Stimulated activated CD8-positive, alpha-beta memory T cell treated with anti-CD3 and anti-CD28 coated beads, Interleukin-7, amount 100 ng/mL, for 1 hour (primary cell): ENCODE data around the gene ARHGAP23.
"Not testable (repeated sequence)": the region's sequence is repeated elsewhere in the genome, so short reads cannot be mapped to it uniquely, and the experiment has no call there.

Experiments used
- DNase-seq, 2 donors: peaks; one replicate each; pipeline ENCODE4 v3.0.0-alpha.2; 2020; ENCODE audit warnings: low read depth in 2 of 2

ARHGAP23 gene

GRCh38 chr17:38484242-38485145, 56.2 kb downstream of the ARHGAP23 start:
- DNase-seq = peak; percentile 19 to 45

DNA sequence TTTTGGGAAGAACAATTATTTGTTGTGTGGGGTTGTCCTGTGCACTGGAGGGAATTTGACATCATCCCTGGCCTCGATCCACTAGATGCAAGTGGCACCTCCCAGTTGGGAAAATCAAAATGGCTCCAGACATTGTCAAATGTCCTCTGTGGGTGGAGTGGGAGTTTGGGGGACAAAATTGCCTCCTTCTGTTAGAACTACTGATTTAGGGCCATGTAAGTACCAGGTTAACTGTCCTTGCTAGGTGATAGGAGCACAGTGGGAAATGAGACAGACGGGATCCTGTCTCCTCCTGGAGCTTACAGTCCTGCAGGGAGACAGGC, 56.8 kb downstream of the ARHGAP23 start:
- no peak for DNase-seq

GRCh38 chr17:38485681-38486298, 57.5 kb downstream of the ARHGAP23 start:
- DNase-seq = not testable (repeated sequence)

DNA sequence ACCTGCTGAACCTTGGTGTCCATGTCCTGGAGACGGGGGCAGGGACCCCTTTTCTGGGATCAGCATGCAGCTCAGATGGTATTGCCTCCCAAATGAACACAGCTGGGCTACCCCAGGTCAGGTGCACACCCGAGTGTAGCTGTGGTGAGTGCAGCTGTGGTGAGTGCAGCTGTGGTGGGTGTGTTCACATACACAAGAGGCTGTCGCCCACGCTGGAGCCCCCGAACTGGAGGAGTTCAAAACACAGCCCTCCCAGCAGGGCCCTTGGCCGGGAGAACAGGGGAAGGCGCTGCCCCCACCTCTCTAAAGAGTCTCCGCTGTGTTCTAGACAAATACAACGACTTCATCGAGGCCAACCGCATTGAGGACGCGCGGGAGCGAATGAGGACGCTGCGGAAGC, 61.5 kb downstream of the ARHGAP23 start:
- DNase-seq = not testable (repeated sequence)

GRCh38 chr17:38491346-38492066, 63.2 kb downstream of the ARHGAP23 start:
- not testable (repeated sequence) for DNase-seq

DNA sequence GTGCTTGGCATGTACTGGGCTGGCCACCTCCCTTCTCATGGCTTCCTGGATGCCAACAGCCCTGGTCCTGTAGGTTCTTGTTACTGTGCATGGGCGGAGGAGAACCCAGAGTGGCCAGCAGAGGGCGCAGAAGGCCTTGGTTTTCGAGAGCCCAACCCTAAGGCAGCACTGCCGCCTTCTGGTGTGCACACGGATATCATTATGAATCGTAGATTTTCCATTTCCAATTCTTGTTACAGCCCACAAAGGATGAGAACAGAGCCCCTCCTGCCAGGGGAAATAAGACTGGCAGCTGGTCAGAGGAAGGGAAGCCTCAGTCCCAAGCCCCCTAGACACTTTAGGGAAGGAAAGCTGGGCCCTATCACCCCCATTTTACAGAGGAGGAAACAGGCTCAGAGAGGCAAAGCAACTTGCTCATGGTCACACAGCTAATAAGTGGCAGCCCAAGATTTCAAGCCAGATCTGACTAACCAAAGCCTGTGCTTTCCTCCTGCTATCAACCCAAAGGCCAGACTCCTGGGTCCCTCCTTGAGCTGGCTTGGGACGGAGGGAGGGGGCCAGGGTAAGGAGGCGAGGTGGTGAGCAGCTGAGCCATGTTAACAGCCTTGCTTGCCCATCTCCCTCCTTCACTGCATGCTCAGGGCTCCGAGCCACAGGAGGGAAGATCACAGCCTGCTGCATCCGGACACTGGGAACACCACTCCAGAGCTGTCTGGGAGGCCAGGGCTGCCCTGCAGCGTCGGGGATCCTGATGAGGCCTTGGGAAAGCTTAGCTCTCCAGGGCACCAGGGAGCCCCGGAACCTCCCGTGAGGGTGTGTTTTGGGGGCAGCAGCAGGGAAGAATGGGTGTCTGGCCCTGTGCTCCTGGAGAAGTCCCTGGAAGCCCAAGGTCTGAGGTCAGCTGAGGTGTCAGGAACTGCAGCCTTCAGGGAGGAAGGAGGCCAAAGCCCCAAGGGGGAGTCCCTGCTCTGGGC, 64.1 kb downstream of the ARHGAP23 start:
- DNase-seq = peak; percentile 77 to 80

DNA sequence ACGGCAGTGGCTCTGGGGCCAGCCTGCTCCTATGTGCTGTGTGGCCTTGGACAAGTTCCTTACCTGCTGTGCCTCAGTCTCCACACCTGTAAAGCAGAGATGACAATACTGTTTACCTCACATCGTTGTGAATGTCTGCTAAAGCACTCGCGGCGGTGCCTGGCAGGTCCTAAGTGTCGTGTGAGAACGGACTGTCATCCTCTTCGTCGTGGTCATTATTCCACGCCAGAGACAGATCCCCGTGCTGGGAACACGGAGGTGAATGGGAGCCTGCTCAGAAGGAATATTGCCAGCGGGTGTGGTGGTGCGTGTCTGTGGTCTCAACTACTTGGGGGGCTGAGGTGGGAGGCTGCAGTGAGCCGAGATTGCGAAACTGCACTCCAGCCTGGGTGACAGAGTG, 65.9 kb downstream of the ARHGAP23 start:
- DNase-seq = not testable (repeated sequence)

- not testable (repeated sequence) for DNase-seq
Measured at GRCh38 chr17:38497656-38498055, 69.4 kb downstream of the ARHGAP23 start.

- no peak for DNase-seq
Measured at GRCh38 chr17:38498353-38498752, 70.1 kb downstream of the ARHGAP23 start.

GRCh38 chr17:38499230-38499629, 71.0 kb downstream of the ARHGAP23 start:
- not testable (repeated sequence) for DNase-seq

DNA sequence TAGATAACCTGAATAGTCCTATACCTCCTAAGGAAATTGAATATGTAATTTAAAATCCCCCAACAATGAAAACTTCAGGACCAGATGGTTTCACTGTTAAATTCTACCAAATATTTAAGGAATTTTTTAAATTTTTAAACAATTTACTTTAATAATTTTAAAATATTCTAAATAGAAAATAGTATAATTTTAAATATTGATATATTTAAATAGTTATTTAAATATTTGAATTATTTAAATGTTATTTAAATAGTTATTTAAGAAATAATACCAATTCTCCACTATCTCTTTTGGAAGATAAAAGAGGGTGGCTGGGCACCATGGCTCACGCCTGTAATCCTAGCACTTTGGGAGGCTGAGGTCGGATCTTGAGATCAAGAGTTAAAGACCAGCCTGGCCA, 73.5 kb downstream of the ARHGAP23 start:
- not testable (repeated sequence) for DNase-seq

DNA sequence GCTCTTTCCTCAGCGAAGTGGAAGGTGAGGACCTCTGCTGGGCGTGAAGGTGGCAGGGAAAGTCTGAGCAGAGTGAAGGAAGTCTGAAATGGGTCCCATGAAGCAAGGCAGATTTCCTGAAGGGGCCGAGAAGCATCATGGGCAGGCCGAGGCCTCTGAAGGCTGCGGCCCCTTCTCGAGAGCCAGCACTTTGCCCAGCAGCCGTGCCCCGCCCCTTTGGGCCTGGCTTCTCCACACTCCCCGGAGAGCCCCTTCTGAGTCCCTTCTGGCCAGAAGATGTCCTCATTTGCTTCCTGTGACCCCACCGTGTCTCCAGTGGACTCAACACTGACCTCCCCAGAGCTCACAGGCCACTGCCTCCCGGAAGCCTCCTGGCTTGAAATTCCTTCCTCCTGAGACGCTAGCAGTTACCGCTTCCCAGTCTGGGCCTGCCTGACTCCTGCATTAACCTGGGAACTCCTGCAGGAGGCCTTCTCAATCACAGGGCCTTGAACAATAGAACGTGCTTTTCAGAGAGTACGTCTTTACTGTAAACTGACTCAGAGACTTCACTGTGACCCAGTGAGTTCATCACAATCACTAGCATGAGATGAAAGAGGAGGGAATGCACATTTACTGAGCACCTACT, 75.1 kb downstream of the ARHGAP23 start:
- not testable (repeated sequence) for DNase-seq

GRCh38 chr17:38504216-38504615, 76.0 kb downstream of the ARHGAP23 start:
- DNase-seq = no peak

DNA sequence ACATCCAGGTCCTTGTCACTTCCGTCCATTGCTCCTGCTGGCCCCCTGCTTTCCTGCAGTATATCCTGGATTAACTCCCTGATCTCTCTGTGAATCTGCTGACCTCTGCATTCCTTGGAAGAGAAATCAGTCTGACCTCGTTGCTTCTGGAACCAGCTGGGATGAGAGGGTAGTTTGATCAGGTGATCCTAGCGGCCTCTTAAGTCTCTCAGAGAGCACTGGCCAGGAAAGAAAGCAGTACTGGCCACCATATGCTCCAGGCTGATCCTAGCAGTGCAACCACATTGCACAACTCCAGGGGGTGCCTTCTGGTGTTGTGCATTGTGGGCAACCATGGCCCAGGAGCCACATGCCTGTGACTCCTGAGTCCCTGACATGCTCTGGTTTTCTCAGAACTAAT, 79.2 kb downstream of the ARHGAP23 start:
- DNase-seq = no peak

- DNase-seq = no peak
Measured at GRCh38 chr17:38507921-38508569, 79.8 kb downstream of the ARHGAP23 start.

DNA sequence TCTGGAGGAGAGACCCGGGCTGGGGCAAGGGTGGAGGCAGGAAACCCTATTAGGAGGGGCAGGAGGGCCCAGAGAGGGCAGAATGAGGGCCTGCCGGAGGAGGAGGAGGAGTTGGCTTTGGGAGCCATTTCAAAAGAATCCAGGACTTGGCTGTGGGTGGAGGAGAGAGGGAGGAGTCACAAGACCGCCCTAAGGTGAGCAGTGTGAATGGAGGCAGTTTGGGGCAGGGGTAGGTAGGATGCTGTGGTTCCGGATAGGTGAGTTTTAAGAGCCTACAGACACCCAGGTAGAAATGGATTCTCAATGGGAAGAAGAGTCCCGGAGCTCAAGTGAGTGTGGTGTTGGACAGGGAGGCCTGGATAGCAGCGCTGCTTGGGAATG, 80.3 kb downstream of the ARHGAP23 start:
- no peak for DNase-seq

GRCh38 chr17:38508954-38509771, 80.9 kb downstream of the ARHGAP23 start:
- DNase-seq = peak; percentile 22 to 27

- DNase-seq = no peak
Measured at GRCh38 chr17:38509772-38510420, 81.6 kb downstream of the ARHGAP23 start.
